OCI-LY7 (cell line): ENCODE measurements around the gene POU2AF1. TPM values are rescaled to one million over a fixed set of nuclear protein-coding genes. Genes with fewer than 3 reads are reported as not detected.

Experiments
- BruUV-seq: library from RNA; stranded (reverse); fragments of 400-500 nt; replicated peaks from 2 replicates; lab custom pipeline; 2021; lab: Mats Ljungman, UMichigan
- CTCF ChIA-PET: fragments of 300-600 bp; sonication (Branson Sonifier 250); formaldehyde crosslinking; loops from one replicate; lab custom pipeline; 2022; ENCODE audit warnings: antibody characterized with exemption; ENCODE audit not compliant: unreplicated experiment; lab: Charles Lee
- POLR2A ChIA-PET: fragments of 300-600 bp; sonication (Branson Sonifier 250); formaldehyde crosslinking; loops from one replicate; lab custom pipeline; 2022; ENCODE audit warnings: antibody characterized with exemption; lab: Charles Lee
- DNase-seq: peaks from one replicate; pipeline ENCODE4 v3.0.0-alpha.2; 2015; ENCODE audit warnings: low spot score
- H2AFZ ChIP-seq: fragments of 200-600 bp; sonication (generic), shearing (Covaris generic); 2 replicates; pipeline ENCODE4 v1.6.1; 2014; ENCODE audit warnings: mild to moderate bottlenecking, antibody characterized with exemption, low read length, moderate library complexity
- H3K27ac ChIP-seq: fragments of 200-600 bp; sonication (generic); 2 replicates; pipeline ENCODE4 v1.5.1; 2014; ENCODE audit warnings: mixed run types, low read depth, mild to moderate bottlenecking, moderate library complexity, low read length, inconsistent platforms; ENCODE audit not compliant: poor library complexity, severe bottlenecking
- H3K36me3 ChIP-seq: fragments of 200-600 bp; sonication (generic); 2 replicates; pipeline ENCODE4 v1.6.1; 2014; ENCODE audit warnings: mild to moderate bottlenecking, antibody characterized with exemption, low read length, moderate library complexity, mixed read lengths; ENCODE audit not compliant: insufficient read depth
- H3K4me1 ChIP-seq: fragments of 200-600 bp; sonication (generic); 2 replicates; pipeline ENCODE4 v1.5.1; 2014; ENCODE audit warnings: mild to moderate bottlenecking, low read length; ENCODE audit not compliant: insufficient read depth, poor library complexity, severe bottlenecking
- H3K4me2 ChIP-seq: fragments of 200-600 bp; sonication (generic); 2 replicates; pipeline ENCODE4 v1.6.1; 2014; ENCODE audit warnings: mild to moderate bottlenecking, low read length
- H3K4me3 ChIP-seq: fragments of 200-600 bp; sonication (generic); 2 replicates; pipeline ENCODE4 v1.5.1; 2014; ENCODE audit warnings: mild to moderate bottlenecking, low read depth, low read length; ENCODE audit not compliant: poor library complexity, severe bottlenecking
- H3K79me2 ChIP-seq: fragments of 200-600 bp; sonication (generic); 2 replicates; pipeline ENCODE4 v1.6.1; 2016; ENCODE audit warnings: low read depth, mild to moderate bottlenecking, low read length, moderate library complexity, mixed read lengths; ENCODE audit not compliant: insufficient read depth
- H3K9me2 ChIP-seq: fragments of 200-600 bp; sonication (generic); 2 replicates; pipeline ENCODE4 v1.6.1; 2016; ENCODE audit warnings: mild to moderate bottlenecking, low read length, mixed read lengths; ENCODE audit not compliant: insufficient read depth
- H3K9me3 ChIP-seq: fragments of 200-600 bp; sonication (generic); 2 replicates; pipeline ENCODE4 v1.6.1; 2014; ENCODE audit warnings: mild to moderate bottlenecking, mixed run types, low read length, mixed read lengths
- H4K20me1 ChIP-seq: fragments of 200-600 bp; sonication (generic); 2 replicates; pipeline ENCODE4 v1.6.1; 2014; ENCODE audit warnings: mild to moderate bottlenecking, antibody characterized with exemption, low read length, moderate library complexity, mixed read lengths; ENCODE audit not compliant: insufficient read depth
- EZH2phosphoT487 ChIP-seq: fragments of 200-600 bp; sonication (generic); IDR thresholded peaks from 2 replicates; pipeline ENCODE4 v1.6.1; 2018; ENCODE audit warnings: low read depth, borderline replicate concordance, mild to moderate bottlenecking, mixed run types, antibody characterized with exemption, low read length, moderate library complexity, mixed read lengths
- intact Hi-C: fragments of 100-400 bp; cut with micrococcal nuclease; formaldehyde crosslinking; loops from one replicate; pipeline ENCODE4 v1.10.0; 2022; ENCODE audit not compliant: unreplicated experiment
- total RNA-seq, 2 experiments: library from RNA; depleted of rRNA in 1 of 2; stranded (reverse); fragments of >200 nt in 1 of 2; shearing (Covaris generic) in 1 of 2; gene quantifications; 2 replicates each; pipeline ENCODE4 v1.2.3, GENCODE V29; 2014 to 2022
- TF ChIP-seq, protein P1 (sequence below): fragments of 200-600 bp; sonication (generic); conservative IDR thresholded peaks from 2 replicates; pipeline ENCODE4 v1.5.1; 2014; ENCODE audit warnings: mild to moderate bottlenecking, antibody characterized with exemption, low read length, moderate library complexity, mixed read lengths

Gene POU2AF1
- total RNA-seq, 2 experiments from 2014 or later, result 86.1 to 285 TPM

- no TSS peak for BruUV-seq
- H3K36me3 ChIP-seq, result no peaks in the 10 kb centered on the region
- H2AFZ ChIP-seq, result peak overlapping the region; percentile 40
- no peaks in the 10 kb centered on the region for H4K20me1 ChIP-seq
- ChIA-PET CTCF (no interaction called here), POLR2A (interaction anchor here (0.6 to 0.7 kb wide), 2 partner anchors 342 to 491 kb away, joined by 3 read pairs; no protein-coding TSS in a partner anchor)
- intact Hi-C loops, result no loop called here
- H3K9me3 ChIP-seq, result no peaks in the 10 kb centered on the region
- H3K27ac ChIP-seq, result no peak overlapping the region
- H3K4me2 ChIP-seq, result no peak overlapping the region
- peaks cover 21% of the 10 kb centered on the region for H3K4me1 ChIP-seq
- H3K4me3 ChIP-seq, result no peak overlapping the region
- H3K9me2 ChIP-seq, result no peaks in the 10 kb centered on the region
- no peak for DNase-seq
- H3K79me2 ChIP-seq, result no peaks in the 10 kb centered on the region
- TF ChIP-seq, protein P1, sequence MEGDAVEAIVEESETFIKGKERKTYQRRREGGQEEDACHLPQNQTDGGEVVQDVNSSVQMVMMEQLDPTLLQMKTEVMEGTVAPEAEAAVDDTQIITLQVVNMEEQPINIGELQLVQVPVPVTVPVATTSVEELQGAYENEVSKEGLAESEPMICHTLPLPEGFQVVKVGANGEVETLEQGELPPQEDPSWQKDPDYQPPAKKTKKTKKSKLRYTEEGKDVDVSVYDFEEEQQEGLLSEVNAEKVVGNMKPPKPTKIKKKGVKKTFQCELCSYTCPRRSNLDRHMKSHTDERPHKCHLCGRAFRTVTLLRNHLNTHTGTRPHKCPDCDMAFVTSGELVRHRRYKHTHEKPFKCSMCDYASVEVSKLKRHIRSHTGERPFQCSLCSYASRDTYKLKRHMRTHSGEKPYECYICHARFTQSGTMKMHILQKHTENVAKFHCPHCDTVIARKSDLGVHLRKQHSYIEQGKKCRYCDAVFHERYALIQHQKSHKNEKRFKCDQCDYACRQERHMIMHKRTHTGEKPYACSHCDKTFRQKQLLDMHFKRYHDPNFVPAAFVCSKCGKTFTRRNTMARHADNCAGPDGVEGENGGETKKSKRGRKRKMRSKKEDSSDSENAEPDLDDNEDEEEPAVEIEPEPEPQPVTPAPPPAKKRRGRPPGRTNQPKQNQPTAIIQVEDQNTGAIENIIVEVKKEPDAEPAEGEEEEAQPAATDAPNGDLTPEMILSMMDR, result no peak
- TF ChIP-seq EZH2phosphoT487, result no peak
These were observed 73.8 kb downstream of the POU2AF1 start for GRCh38 chr11:111305162-111305802.

GRCh38 chr11:111303461-111303860 lies 75.6 kb downstream of the POU2AF1 start:
- no peak for TF ChIP-seq EZH2phosphoT487
- TF ChIP-seq, protein P1, result no peak

GRCh38 chr11:111302298-111302697 lies 76.8 kb downstream of the POU2AF1 start:
- no peaks in the 10 kb centered on the region for H3K36me3 ChIP-seq
- BruUV-seq, result no TSS peak
- peaks cover 21% of the 10 kb centered on the region for H3K4me1 ChIP-seq
- POLR2A ChIA-PET, result interaction anchor here (1.2 kb wide), 1 partner anchor 76 kb away, joined by 5 read pairs; no protein-coding TSS in a partner anchor
- H3K27ac ChIP-seq, result no peak overlapping the region
- DNase-seq, result peak; percentile 16
- H3K79me2 ChIP-seq, result no peaks in the 10 kb centered on the region
- TF ChIP-seq, protein P1, result no peak
- TF ChIP-seq EZH2phosphoT487, result no peak
- H3K4me2 ChIP-seq, result 0 out of 2 replicates have a peak overlapping the region, but pooled peaks have one; percentile 3
- no peaks in the 10 kb centered on the region for H4K20me1 ChIP-seq
- no peaks in the 10 kb centered on the region for H3K9me3 ChIP-seq
- H2AFZ ChIP-seq, result peak overlapping the region; percentile 13; the same call in 1 of the 2 replicates
- H3K9me2 ChIP-seq, result no peaks in the 10 kb centered on the region
- intact Hi-C loops, result no loop called here
- H3K4me3 ChIP-seq, result no peak overlapping the region
- CTCF ChIA-PET, result interaction anchor here (0.5 kb wide), 1 partner anchor 53 kb away, joined by 4 read pairs; no protein-coding TSS in a partner anchor

More at GRCh38 chr11:111303461-111303860, 75.6 kb downstream of the POU2AF1 start:
- H3K4me3 ChIP-seq, result no peak overlapping the region
- no peaks in the 10 kb centered on the region for H3K9me2 ChIP-seq
- peak overlapping the region; percentile 67; the same call in 1 of the 2 replicates for H2AFZ ChIP-seq
- H3K79me2 ChIP-seq, result no peaks in the 10 kb centered on the region
- peaks cover 21% of the 10 kb centered on the region for H3K4me1 ChIP-seq
- H3K27ac ChIP-seq, result no peak overlapping the region
- no peaks in the 10 kb centered on the region for H3K36me3 ChIP-seq
- no peaks in the 10 kb centered on the region for H4K20me1 ChIP-seq
- intact Hi-C loops, result no loop called here
- H3K4me2 ChIP-seq, result peak overlapping the region; percentile 31; the same call in 1 of the 2 replicates
- DNase-seq, result peak; percentile 18
- no TSS peak for BruUV-seq
- POLR2A ChIA-PET, result interaction anchor here (0.7 to 1.2 kb wide), 5 partner anchors 75 to 1017 kb away, joined by 3 to 5 read pairs (median 3); no protein-coding TSS in a partner anchor
- H3K9me3 ChIP-seq, result no peaks in the 10 kb centered on the region
- CTCF ChIA-PET, result interaction anchor here (1.1 kb wide), 1 partner anchor 120 kb away, joined by 6 read pairs; no protein-coding TSS in a partner anchor
